Measurements from ENCODE around the gene MPIG6B. TPM values are rescaled to one million over a fixed set of nuclear protein-coding genes. Genes with fewer than 3 reads are reported as not detected.

The MPIG6B gene
- total RNA-seq, 2 experiments from 2014 or later: not detected

DNA sequence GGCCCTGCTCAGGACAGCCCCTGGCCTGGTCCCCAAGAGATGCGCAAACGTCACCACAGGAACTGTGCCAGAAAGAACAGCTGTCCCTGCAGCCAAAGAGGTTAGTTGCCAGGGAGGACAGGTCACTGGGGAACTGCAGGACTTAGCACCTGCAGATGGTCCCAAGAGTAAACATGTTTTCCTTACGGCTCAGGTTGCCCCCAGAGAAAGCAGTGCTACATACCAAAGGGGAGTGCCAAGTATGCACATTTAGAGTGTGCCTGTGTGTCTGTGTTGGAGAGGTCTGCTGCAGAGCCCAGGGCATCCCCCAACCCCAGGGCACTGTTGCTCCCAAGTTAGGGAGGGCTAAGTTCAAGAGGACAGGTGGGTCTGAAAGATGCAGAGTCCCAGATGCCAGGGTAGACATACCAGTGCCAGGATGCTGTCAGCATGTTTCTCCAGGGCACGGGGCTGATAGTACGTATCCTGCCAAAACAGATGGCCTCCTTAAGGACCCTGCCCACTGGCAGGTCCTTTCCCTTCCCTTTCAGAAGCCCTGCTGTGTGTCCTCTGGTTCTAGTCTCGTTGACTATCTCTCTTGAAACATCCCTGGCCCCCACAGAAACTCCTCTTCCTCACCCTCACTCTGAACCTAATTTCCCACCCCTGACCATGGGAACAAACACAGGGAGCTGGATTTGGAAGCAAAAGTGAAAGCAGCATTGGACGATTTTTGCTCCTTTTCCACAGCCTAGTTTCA is 21.3 kb upstream of the MPIG6B start:
- Histone ChIP-seq H3K79me2 (ENCODE audit: insufficient read depth, low read depth, low read length) (peaks cover 14% of the 10 kb centered on the region; the same call in 1 of the 2 replicates), H3K4me1 (ENCODE audit: insufficient read depth, low read length, poor library complexity, severe bottlenecking) (peaks cover 20% of the 10 kb centered on the region), H3K27ac (ENCODE audit: low read depth, low read length, poor library complexity, severe bottlenecking) (peak overlapping the region; percentile 74), H3K4me3 (ENCODE audit: low read depth, low read length, poor library complexity, severe bottlenecking) (peak overlapping the region; percentile 78), H3K36me3 (ENCODE audit: insufficient read depth, low read length) (peaks cover 18% of the 10 kb centered on the region), H3K9me2 (ENCODE audit: insufficient read depth, low read length) (no peaks in the 10 kb centered on the region), H3K9me3 (ENCODE audit: low read length) (no peaks in the 10 kb centered on the region), H2AFZ (ENCODE audit: low read length) (peak overlapping the region; percentile 88; the same call in 1 of the 2 replicates), H4K20me1 (ENCODE audit: insufficient read depth, low read length) (no peaks in the 10 kb centered on the region), H3K4me2 (ENCODE audit: low read length) (peak overlapping the region; percentile 98)
- BruUV-seq (replicated peaks): no TSS peak
- ChIA-PET CTCF (ENCODE audit: unreplicated experiment) (no interaction called here), POLR2A (interaction anchor here (0.6 kb wide), 1 partner anchor 70 kb away, joined by 3 read pairs; no protein-coding TSS in a partner anchor)
- DNase-seq (ENCODE audit: low spot score): no peak
- intact Hi-C loops (cut with micrococcal nuclease; ENCODE audit: unreplicated experiment): loop anchor here (2.0 to 10.0 kb wide), 3 partner anchors 25 to 253 kb away; partner anchors contain the start of genes NELFE and SKIC2
- TF ChIP-seq, protein P1, sequence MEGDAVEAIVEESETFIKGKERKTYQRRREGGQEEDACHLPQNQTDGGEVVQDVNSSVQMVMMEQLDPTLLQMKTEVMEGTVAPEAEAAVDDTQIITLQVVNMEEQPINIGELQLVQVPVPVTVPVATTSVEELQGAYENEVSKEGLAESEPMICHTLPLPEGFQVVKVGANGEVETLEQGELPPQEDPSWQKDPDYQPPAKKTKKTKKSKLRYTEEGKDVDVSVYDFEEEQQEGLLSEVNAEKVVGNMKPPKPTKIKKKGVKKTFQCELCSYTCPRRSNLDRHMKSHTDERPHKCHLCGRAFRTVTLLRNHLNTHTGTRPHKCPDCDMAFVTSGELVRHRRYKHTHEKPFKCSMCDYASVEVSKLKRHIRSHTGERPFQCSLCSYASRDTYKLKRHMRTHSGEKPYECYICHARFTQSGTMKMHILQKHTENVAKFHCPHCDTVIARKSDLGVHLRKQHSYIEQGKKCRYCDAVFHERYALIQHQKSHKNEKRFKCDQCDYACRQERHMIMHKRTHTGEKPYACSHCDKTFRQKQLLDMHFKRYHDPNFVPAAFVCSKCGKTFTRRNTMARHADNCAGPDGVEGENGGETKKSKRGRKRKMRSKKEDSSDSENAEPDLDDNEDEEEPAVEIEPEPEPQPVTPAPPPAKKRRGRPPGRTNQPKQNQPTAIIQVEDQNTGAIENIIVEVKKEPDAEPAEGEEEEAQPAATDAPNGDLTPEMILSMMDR (conservative IDR thresholded peaks at IDR 0.05; ENCODE audit: low read length): no peak
- TF ChIP-seq EZH2phosphoT487 (IDR thresholded peaks at IDR 0.05; ENCODE audit: borderline replicate concordance, low read depth, low read length): no peak

DNA sequence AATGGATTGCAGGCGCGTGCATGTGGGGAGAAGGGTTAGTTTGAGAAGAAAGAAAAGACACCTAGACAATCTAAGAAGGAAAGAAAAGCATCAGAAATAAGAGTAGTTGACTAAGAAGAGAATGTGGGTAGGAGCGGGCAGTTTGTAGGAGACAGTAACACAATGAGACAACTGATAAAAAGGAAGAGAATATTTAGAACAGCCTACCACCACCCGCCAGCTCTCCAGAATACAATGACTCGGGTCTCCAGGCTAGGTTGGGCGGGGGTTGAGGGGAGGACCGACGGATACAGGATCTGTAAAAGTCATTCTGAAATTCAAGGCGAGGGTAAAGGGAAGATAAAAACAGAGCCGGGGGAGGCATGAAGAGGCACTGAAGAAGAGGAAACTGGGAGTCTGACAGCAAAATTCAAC is 20.8 kb upstream of the MPIG6B start:
- ChIA-PET CTCF (ENCODE audit: unreplicated experiment) (no interaction called here), POLR2A (interaction anchor here (0.6 to 0.9 kb wide), 2 partner anchors 69 to 125 kb away, joined by 3 to 4 read pairs; partner anchors contain the start of gene HSPA1B)
- no peak for DNase-seq (ENCODE audit: low spot score)
- Histone ChIP-seq H3K4me2 (ENCODE audit: low read length) (peak overlapping the region; percentile 98), H4K20me1 (ENCODE audit: insufficient read depth, low read length) (no peaks in the 10 kb centered on the region), H3K79me2 (ENCODE audit: insufficient read depth, low read depth, low read length) (peaks cover 14% of the 10 kb centered on the region; the same call in 1 of the 2 replicates), H3K9me3 (ENCODE audit: low read length) (no peaks in the 10 kb centered on the region), H3K4me3 (ENCODE audit: low read depth, low read length, poor library complexity, severe bottlenecking) (peak overlapping the region; percentile 78), H3K36me3 (ENCODE audit: insufficient read depth, low read length) (peaks cover 16% of the 10 kb centered on the region), H3K4me1 (ENCODE audit: insufficient read depth, low read length, poor library complexity, severe bottlenecking) (peaks cover 20% of the 10 kb centered on the region), H2AFZ (ENCODE audit: low read length) (peak overlapping the region; percentile 88), H3K9me2 (ENCODE audit: insufficient read depth, low read length) (no peaks in the 10 kb centered on the region), H3K27ac (ENCODE audit: low read depth, low read length, poor library complexity, severe bottlenecking) (peak overlapping the region; percentile 74)
- TF ChIP-seq, protein P1 (conservative IDR thresholded peaks at IDR 0.05; ENCODE audit: low read length): no peak
- TF ChIP-seq EZH2phosphoT487 (IDR thresholded peaks at IDR 0.05; ENCODE audit: borderline replicate concordance, low read depth, low read length): no peak
- TSS peak; percentile 80 for BruUV-seq (replicated peaks)
- intact Hi-C loops (cut with micrococcal nuclease; ENCODE audit: unreplicated experiment): loop anchor here (2.0 to 10.0 kb wide), 3 partner anchors 24 to 252 kb away; partner anchors contain the start of genes NELFE and SKIC2
